Uterus (tissue), 4 donors: ENCODE measurements around the gene ARL2. TPM values are rescaled to one million over a fixed set of nuclear protein-coding genes. Genes with fewer than 3 reads are reported as not detected.

Experiments used
- DNase-seq, 2 donors: peaks; one replicate each; pipeline ENCODE4 v3.0.0-alpha.2; 2019 to 2020
- H3K27ac ChIP-seq, 2 donors: fragments of 200-600 bp; sonication (generic); 1 replicate in 1 of 2; 2 replicates in 1 of 2; pipeline ENCODE4 v1.5.1; 2016 to 2018
- H3K27me3 ChIP-seq, 2 donors: fragments of 200-600 bp; sonication (generic); one replicate each; pipeline ENCODE4 v1.5.1; 2018 to 2019; ENCODE audit warnings: control low read depth in 1 of 2
- H3K36me3 ChIP-seq, 2 donors: fragments of 200-600 bp; sonication (generic); one replicate each; pipeline ENCODE4 v1.5.1; 2019; ENCODE audit warnings: control low read depth in 1 of 2
- H3K4me1 ChIP-seq, 2 donors: fragments of 200-600 bp; sonication (generic); one replicate each; pipeline ENCODE4 v1.5.1; 2018 to 2019; ENCODE audit warnings: control low read depth in 1 of 2
- H3K4me3 ChIP-seq, 2 donors: fragments of 200-600 bp; sonication (generic); 1 replicate in 1 of 2; 2 replicates in 1 of 2; pipeline ENCODE4 v1.5.1; 2018 to 2019; ENCODE audit warnings: mild to moderate bottlenecking in 1 of 2
- H3K9me3 ChIP-seq, 2 donors: fragments of 200-600 bp; sonication (generic); one replicate each; pipeline ENCODE4 v1.5.1; 2019; ENCODE audit warnings: control low read depth in 1 of 2
- CTCF ChIP-seq, 4 experiments: fragments of 200-600 bp in 2 of 4; fragments of 450-650 bp in 2 of 4; sonication (generic) in 2 of 4; IDR thresholded peaks; one replicate each; pipeline ENCODE4 v1.5.1; 2016 to 2019; ENCODE audit warnings: antibody characterized with exemption in 4 of 4, mild to moderate bottlenecking in 2 of 4, moderate library complexity in 1 of 4
- POLR2A ChIP-seq, 2 donors: fragments of 450-650 bp; IDR thresholded peaks; one replicate each; pipeline ENCODE4 v1.6.1; 2016; ENCODE audit warnings: antibody characterized with exemption in 2 of 2, mild to moderate bottlenecking in 1 of 2, moderate library complexity in 1 of 2
- intact Hi-C: fragments of 100-400 bp; cut with DNase I; formaldehyde crosslinking; loops from one replicate; pipeline ENCODE4 v1.15.1; 2023; ENCODE audit warnings: low total_unique reads
- total RNA-seq, 4 donors: library from RNA; depleted of rRNA in 3 of 4; stranded (reverse); fragments of >200 nt in 3 of 4; gene quantifications; one replicate each; pipeline versions ENCODE4 v1.1.0 to v1.2.4, GENCODE V29; 2014 to 2023
- donor health status: DM: yes; HTN: yes; CAD: no.

Gene ARL2
- total RNA-seq, result 100 to 1,000 TPM in 2 of 4 donors, 10 to 100 TPM in 2; 63.5 to 120 (median 93.8) TPM

- TF ChIP-seq CTCF (IDR thresholded peaks at IDR 0.05) (peak; percentile 71 to 77 (median 76)), POLR2A (IDR thresholded peaks at IDR 0.05) (peak in 1 of 2 donors; percentile 48)
- Histone ChIP-seq H3K36me3 (no peaks in the 10 kb centered on the region), H3K4me3 (peak within 1 kb of the TSS; percentile 78 to 90), H3K4me1 (peaks cover 0 to 7% of the 10 kb centered on the region in 2 donors), H3K27me3 (no peaks in the 10 kb centered on the region), H3K27ac (peak within 1 kb of the TSS; percentile 100), H3K9me3 (no peaks in the 10 kb centered on the region)
- intact Hi-C loops, result no loop called here
- peak; percentile 92 to 93 for DNase-seq
Observed at GRCh38 chr11:65013888-65014725, at the start of gene ARL2. ARL2 (plus strand) TSS chr11:65014160; CDS start chr11:65014208, 48 bp downstream.

GRCh38 chr11:64967375-64967774, 46.6 kb upstream of the ARL2 start:
- Histone ChIP-seq H3K36me3 (no peaks in the 10 kb centered on the region), H3K9me3 (no peaks in the 10 kb centered on the region), H3K27ac (no peak overlapping the region), H3K4me1 (peaks cover 0 to 6% of the 10 kb centered on the region in 2 donors), H3K4me3 (no peak overlapping the region), H3K27me3 (peaks cover 0 to 3% of the 10 kb centered on the region in 2 donors)
- TF ChIP-seq CTCF (IDR thresholded peaks at IDR 0.05), result no peak
- no peak for TF ChIP-seq POLR2A (IDR thresholded peaks at IDR 0.05)
- intact Hi-C loops, result no loop called here
- no peak for DNase-seq

- Histone ChIP-seq H3K36me3 (no peaks in the 10 kb centered on the region), H3K4me3 (no peak overlapping the region), H3K9me3 (no peaks in the 10 kb centered on the region), H3K4me1 (peaks cover 0 to 6% of the 10 kb centered on the region in 2 donors), H3K27ac (no peak overlapping the region), H3K27me3 (peaks cover 0 to 3% of the 10 kb centered on the region in 2 donors)
- no peak for DNase-seq
- TF ChIP-seq POLR2A (IDR thresholded peaks at IDR 0.05) (no peak), CTCF (IDR thresholded peaks at IDR 0.05) (no peak)
- intact Hi-C loops, result no loop called here
Observed at GRCh38 chr11:64969209-64969608, 44.8 kb upstream of the ARL2 start.

GRCh38 chr11:64970731-64971151, 43.2 kb upstream of the ARL2 start:
- peaks cover 0 to 3% of the 10 kb centered on the region in 2 donors for H3K27me3 ChIP-seq
- H3K4me1 ChIP-seq, result peaks cover 0 to 6% of the 10 kb centered on the region in 2 donors
- H3K4me3 ChIP-seq, result no peak overlapping the region
- H3K36me3 ChIP-seq, result no peaks in the 10 kb centered on the region
- intact Hi-C loops, result no loop called here
- no peak for DNase-seq
- no peak overlapping the region for H3K27ac ChIP-seq
- TF ChIP-seq CTCF (IDR thresholded peaks at IDR 0.05), result no peak
- no peak for TF ChIP-seq POLR2A (IDR thresholded peaks at IDR 0.05)
- H3K9me3 ChIP-seq, result no peaks in the 10 kb centered on the region
